Measurements from ENCODE around the gene PSORS1C2. TPM values are rescaled to one million over a fixed set of nuclear protein-coding genes. Genes with fewer than 3 reads are reported as not detected.

The PSORS1C2 gene
- total RNA-seq, 2 experiments from 2014 or later, result not detected

DNA sequence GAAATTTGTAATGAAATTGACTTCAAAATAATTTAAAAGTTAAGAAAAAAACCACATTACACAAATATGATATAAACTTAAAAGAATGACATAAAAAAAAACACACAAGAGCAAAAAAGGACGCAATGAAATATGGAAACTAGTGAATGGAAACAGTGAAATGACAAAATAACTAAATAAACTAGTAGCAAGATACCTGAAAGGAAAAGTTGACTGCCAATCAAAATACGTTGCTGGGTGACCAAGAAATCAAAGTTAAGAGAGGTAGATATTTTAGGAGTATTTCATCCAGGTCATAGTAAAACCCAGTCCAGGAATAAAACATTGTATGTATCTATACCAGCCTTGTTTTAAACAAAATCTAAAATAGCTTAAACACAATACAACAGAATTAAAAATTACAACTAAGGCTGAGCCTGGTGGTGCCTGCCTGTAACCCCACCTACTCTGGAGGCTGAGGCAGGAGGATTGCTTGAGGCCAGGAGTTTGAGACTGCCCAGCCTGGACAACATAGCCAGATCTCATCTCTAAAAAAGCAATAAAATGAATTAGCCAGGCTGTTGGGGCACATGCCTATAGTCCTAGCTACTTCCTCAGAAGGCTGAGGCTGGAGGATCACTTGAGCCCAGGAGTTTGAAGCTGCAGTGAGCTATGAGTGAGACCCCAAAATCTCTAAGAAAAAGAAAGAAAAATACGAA lies 48.4 kb downstream of the PSORS1C2 start:
- no peak overlapping the region for H3K4me2 ChIP-seq (ENCODE audit: low read length)
- TF ChIP-seq CTCF (conservative IDR thresholded peaks at IDR 0.05; ENCODE audit: low read length) (no peak), EZH2phosphoT487 (IDR thresholded peaks at IDR 0.05; ENCODE audit: borderline replicate concordance, low read depth, low read length) (no peak)
- no peak overlapping the region for H3K4me3 ChIP-seq (ENCODE audit: low read depth, low read length, poor library complexity, severe bottlenecking)
- no peak overlapping the region for H3K27ac ChIP-seq (ENCODE audit: low read depth, low read length, poor library complexity, severe bottlenecking)
- H3K9me2 ChIP-seq (ENCODE audit: insufficient read depth, low read length), result no peaks in the 10 kb centered on the region
- no peaks in the 10 kb centered on the region for H4K20me1 ChIP-seq (ENCODE audit: insufficient read depth, low read length)
- POLR2A ChIA-PET, result interaction anchor here (0.6 kb wide), 1 partner anchor 162 kb away, joined by 3 read pairs; no protein-coding TSS in a partner anchor
- no peak for DNase-seq (ENCODE audit: low spot score)
- intact Hi-C loops (cut with micrococcal nuclease; ENCODE audit: unreplicated experiment), result no loop called here
- H3K79me2 ChIP-seq (ENCODE audit: insufficient read depth, low read depth, low read length), result no peaks in the 10 kb centered on the region
- no peaks in the 10 kb centered on the region for H3K9me3 ChIP-seq (ENCODE audit: low read length)
- CTCF ChIA-PET (ENCODE audit: unreplicated experiment), result no interaction called here
- H2AFZ ChIP-seq (ENCODE audit: low read length), result no peak overlapping the region
- H3K36me3 ChIP-seq (ENCODE audit: insufficient read depth, low read length), result no peaks in the 10 kb centered on the region
- BruUV-seq (replicated peaks), result no TSS peak
- H3K4me1 ChIP-seq (ENCODE audit: insufficient read depth, low read length, poor library complexity, severe bottlenecking), result peaks cover 12% of the 10 kb centered on the region

Small RNA genes lying within 50 kb of the gene (small RNA-seq; reads per million reads assigned to genes)
- gene POLR2LP1, result not detected

Other genes starting within 250 kb of the PSORS1C2 start
- gene GTF2H4, start 230.9 kb downstream of the PSORS1C2 start, total RNA-seq (2014; rRNA removed; shearing (Covaris generic)), result 30.5 and 38.4 TPM in 2 replicates
- 45.8 and 48.7 TPM in 2 replicates for gene GTF2H4, start 230.9 kb downstream of the PSORS1C2 start, total RNA-seq (2022)
- 71.4 and 81.8 TPM in 2 replicates for gene VARS2, start 224.8 kb downstream of the PSORS1C2 start, total RNA-seq (2014; rRNA removed; shearing (Covaris generic))
- gene VARS2, start 224.8 kb downstream of the PSORS1C2 start, total RNA-seq (2022), result 98.9 and 105 TPM in 2 replicates
- gene SFTA2, start 206.9 kb downstream of the PSORS1C2 start, total RNA-seq (2014; rRNA removed; shearing (Covaris generic)), result not detected in 2 replicates
- not detected in 2 replicates for gene SFTA2, start 206.9 kb downstream of the PSORS1C2 start, total RNA-seq (2022)
- gene MUCL3, start 198.1 kb downstream of the PSORS1C2 start, total RNA-seq (2014; rRNA removed; shearing (Covaris generic)), result not detected in 2 replicates
- gene MUCL3, start 198.1 kb downstream of the PSORS1C2 start, total RNA-seq (2022), result not detected in 2 replicates
- gene MUC21, start 155.3 kb downstream of the PSORS1C2 start, total RNA-seq (2014; rRNA removed; shearing (Covaris generic)), result not detected in 2 replicates
- not detected in 2 replicates for gene MUC21, start 155.3 kb downstream of the PSORS1C2 start, total RNA-seq (2022)
- gene MUC22, start 128.6 kb downstream of the PSORS1C2 start, total RNA-seq (2014; rRNA removed; shearing (Covaris generic)), result not detected in 2 replicates
- gene MUC22, start 128.6 kb downstream of the PSORS1C2 start, total RNA-seq (2022), result not detected in 2 replicates
- not detected in 2 replicates for gene C6orf15, start 26.5 kb downstream of the PSORS1C2 start, total RNA-seq (2014; rRNA removed; shearing (Covaris generic))
- not detected in 2 replicates for gene C6orf15, start 26.5 kb downstream of the PSORS1C2 start, total RNA-seq (2022)
- not detected in 2 replicates for gene PSORS1C1, start 24.3 kb downstream of the PSORS1C2 start, total RNA-seq (2014; rRNA removed; shearing (Covaris generic))
- not detected in 2 replicates for gene PSORS1C1, start 24.3 kb downstream of the PSORS1C2 start, total RNA-seq (2022)
- gene CDSN, start 18.6 kb downstream of the PSORS1C2 start, total RNA-seq (2014; rRNA removed; shearing (Covaris generic)), result not detected in 2 replicates
- gene CDSN, start 18.6 kb downstream of the PSORS1C2 start, total RNA-seq (2022), result not detected in 2 replicates
- gene CCHCR1, start 18.7 kb upstream of the PSORS1C2 start, total RNA-seq (2014; rRNA removed; shearing (Covaris generic)), result 23.9 and 33.0 TPM in 2 replicates
- gene CCHCR1, start 18.7 kb upstream of the PSORS1C2 start, total RNA-seq (2022), result 31.5 and 33.0 TPM in 2 replicates
- 61.6 and 63.2 TPM in 2 replicates for gene TCF19, start 19.5 kb upstream of the PSORS1C2 start, total RNA-seq (2014; rRNA removed; shearing (Covaris generic))
- gene TCF19, start 19.5 kb upstream of the PSORS1C2 start, total RNA-seq (2022), result 54.5 and 56.7 TPM in 2 replicates
- gene POU5F1, start 31.6 kb upstream of the PSORS1C2 start, total RNA-seq (2014; rRNA removed; shearing (Covaris generic)), result 0.44 TPM in 1 of 2 replicates, not detected in the other
- gene POU5F1, start 31.6 kb upstream of the PSORS1C2 start, total RNA-seq (2022), result 0.86 and 1.4 TPM in 2 replicates
- gene HLA-C, start 133.0 kb upstream of the PSORS1C2 start, total RNA-seq (2014; rRNA removed; shearing (Covaris generic)), result 333 and 406 TPM in 2 replicates
- 404 and 419 TPM in 2 replicates for gene HLA-C, start 133.0 kb upstream of the PSORS1C2 start, total RNA-seq (2022)
- gene HLA-B, start 218.1 kb upstream of the PSORS1C2 start, total RNA-seq (2014; rRNA removed; shearing (Covaris generic)), result 223 and 258 TPM in 2 replicates
- gene HLA-B, start 218.1 kb upstream of the PSORS1C2 start, total RNA-seq (2022), result 238 and 309 TPM in 2 replicates

All from OCI-LY7 (cell line).